WERI-Rb-1 (cell line): ENCODE measurements around the gene AGPAT1.
A peak's percentile ranks its signal among the peaks of the same experiment; 100 is the strongest.

Experiments used
- DNase-seq: peaks from one replicate; pipeline ENCODE4 v3.0.0-alpha.2; 2020
- H3K27ac ChIP-seq: fragments of 250-450 bp; sonication (Bioruptor Pico); 2 replicates; pipeline ENCODE4 v1.5.1; 2020; ENCODE audit warnings: mild to moderate bottlenecking, moderate library complexity
- H3K27me3 ChIP-seq: fragments of 250-450 bp; sonication (Bioruptor Pico); 2 replicates; pipeline ENCODE4 v1.5.1; 2021; ENCODE audit warnings: mild to moderate bottlenecking, low read depth, moderate library complexity; ENCODE audit not compliant: insufficient read depth, severe bottlenecking
- H3K36me3 ChIP-seq: fragments of 250-450 bp; sonication (Bioruptor Pico); 2 replicates; pipeline ENCODE4 v1.5.1; 2020; ENCODE audit warnings: mild to moderate bottlenecking, moderate library complexity
- H3K4me3 ChIP-seq: 2 replicates; pipeline ENCODE4 v1.5.1; 2011; ENCODE audit warnings: low read depth, mild to moderate bottlenecking, control low read depth, low read length
- H3K9me3 ChIP-seq: fragments of 250-450 bp; sonication (Bioruptor Pico); 2 replicates; pipeline ENCODE4 v1.5.1; 2021; ENCODE audit warnings: mild to moderate bottlenecking, moderate library complexity; ENCODE audit not compliant: severe bottlenecking
- CTCF ChIP-seq: IDR thresholded peaks from 2 replicates; pipeline ENCODE4 v1.5.1; 2011; ENCODE audit warnings: low read depth, mild to moderate bottlenecking, control low read depth, inconsistent platforms, low read length

AGPAT1 gene

GRCh38 chr6:32170294-32170693, 5.6 kb downstream of the AGPAT1 start:
- DNase-seq, result no peak
- no peak overlapping the region for H3K27ac ChIP-seq
- no peak for TF ChIP-seq CTCF

DNA sequence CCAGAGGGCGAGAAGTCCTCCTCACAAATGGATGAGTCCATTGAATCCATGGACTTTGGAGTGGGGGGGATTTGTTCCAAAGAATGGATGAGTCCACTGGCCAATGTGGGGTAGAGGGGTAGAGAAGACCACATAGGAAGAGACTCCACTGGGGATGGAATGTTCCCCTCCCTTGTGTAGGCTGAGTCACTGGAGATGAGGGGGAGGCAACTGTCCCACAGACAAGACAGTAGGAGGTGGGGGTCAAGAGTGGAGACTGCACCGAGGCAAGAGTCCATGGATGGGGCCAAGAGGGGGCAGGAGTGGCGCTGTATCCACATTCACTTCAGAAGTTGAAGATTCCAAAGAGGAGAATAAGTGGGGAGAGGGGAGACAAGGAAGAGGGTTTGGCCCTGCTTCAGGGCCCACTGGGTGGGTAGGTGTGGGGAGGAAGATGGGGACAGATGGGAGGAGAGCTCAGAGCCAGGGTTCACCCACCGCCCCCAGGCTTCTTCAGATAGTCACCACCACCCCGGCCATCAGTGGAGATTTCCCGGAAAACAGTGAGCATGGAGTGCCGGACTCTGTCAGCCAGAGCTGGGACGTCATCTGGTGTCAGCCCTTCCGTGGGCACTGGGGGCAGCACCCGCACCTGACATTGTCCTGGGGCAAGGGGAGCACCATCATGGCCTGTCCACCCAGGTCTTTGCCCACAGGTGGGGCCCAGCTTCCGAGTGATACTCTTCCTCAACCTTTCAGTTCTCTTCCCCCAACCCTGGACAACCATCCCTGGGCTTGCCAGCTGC, 6.9 kb downstream of the AGPAT1 start:
- Histone ChIP-seq H3K9me3 (no peaks in the 10 kb centered on the region), H3K4me3 (no peak overlapping the region), H3K27me3 (no peaks in the 10 kb centered on the region), H3K36me3 (peaks cover 57% of the 10 kb centered on the region), H3K27ac (peak overlapping the region; percentile 81)
- TF ChIP-seq CTCF, result peak; percentile 35
- DNase-seq, result no peak

More at GRCh38 chr6:32170294-32170693, 5.6 kb downstream of the AGPAT1 start:
- Histone ChIP-seq H3K27me3 (no peaks in the 10 kb centered on the region), H3K4me3 (no peak overlapping the region), H3K36me3 (peaks cover 57% of the 10 kb centered on the region), H3K9me3 (no peaks in the 10 kb centered on the region)

DNA sequence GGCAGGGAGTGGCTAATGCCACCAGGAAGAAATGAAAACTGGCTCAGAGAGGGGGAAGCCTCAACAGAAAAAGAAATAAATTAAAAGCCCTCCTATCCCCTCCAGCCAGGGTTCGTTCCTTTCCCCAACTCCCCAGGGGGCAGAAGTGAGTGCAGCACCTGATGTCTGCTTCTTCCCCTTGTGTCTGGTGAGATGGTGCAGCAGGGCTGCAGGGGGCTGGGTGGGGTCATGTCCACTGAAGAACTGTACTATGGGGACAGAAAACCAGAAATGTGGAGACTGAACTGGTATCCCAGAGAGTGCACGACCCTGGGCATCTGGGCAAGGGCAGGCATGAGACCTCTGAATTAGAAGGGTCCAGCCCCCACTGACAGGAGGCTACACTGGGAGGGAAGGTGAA, 7.5 kb downstream of the AGPAT1 start:
- Histone ChIP-seq H3K9me3 (no peaks in the 10 kb centered on the region), H3K4me3 (no peak overlapping the region), H3K27me3 (no peaks in the 10 kb centered on the region), H3K27ac (peak overlapping the region; percentile 81), H3K36me3 (peaks cover 57% of the 10 kb centered on the region)
- no peak for TF ChIP-seq CTCF
- DNase-seq, result no peak

DNA sequence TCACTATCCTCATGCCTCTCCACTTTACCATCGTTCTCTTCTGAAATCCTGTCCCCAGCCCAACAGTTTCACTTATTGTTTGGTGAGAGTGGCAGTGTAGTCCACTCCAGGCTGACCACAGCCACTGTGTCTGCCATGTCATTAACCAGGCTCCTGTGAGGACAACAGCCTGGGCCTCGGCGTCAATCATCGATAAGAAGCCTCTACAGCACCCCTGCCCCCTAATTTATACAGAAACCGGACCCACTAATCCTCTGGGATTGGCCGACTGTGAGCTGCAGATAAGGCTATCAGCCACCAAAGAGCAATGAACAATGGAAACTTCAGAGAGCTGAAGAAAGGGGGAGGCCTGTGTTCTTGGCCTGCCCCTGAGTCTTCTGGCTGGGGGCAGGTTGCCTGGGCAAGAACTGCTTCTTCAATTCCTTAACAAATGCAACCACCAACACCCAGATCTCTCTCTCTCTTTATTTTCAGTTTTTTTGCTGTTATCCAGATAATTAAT, 8.1 kb downstream of the AGPAT1 start:
- no peak overlapping the region for H3K4me3 ChIP-seq
- no peaks in the 10 kb centered on the region for H3K9me3 ChIP-seq
- H3K36me3 ChIP-seq, result peaks cover 57% of the 10 kb centered on the region
- peak overlapping the region; percentile 81 for H3K27ac ChIP-seq
- DNase-seq, result peak; percentile 83
- TF ChIP-seq CTCF, result no peak
- H3K27me3 ChIP-seq, result no peaks in the 10 kb centered on the region

DNA sequence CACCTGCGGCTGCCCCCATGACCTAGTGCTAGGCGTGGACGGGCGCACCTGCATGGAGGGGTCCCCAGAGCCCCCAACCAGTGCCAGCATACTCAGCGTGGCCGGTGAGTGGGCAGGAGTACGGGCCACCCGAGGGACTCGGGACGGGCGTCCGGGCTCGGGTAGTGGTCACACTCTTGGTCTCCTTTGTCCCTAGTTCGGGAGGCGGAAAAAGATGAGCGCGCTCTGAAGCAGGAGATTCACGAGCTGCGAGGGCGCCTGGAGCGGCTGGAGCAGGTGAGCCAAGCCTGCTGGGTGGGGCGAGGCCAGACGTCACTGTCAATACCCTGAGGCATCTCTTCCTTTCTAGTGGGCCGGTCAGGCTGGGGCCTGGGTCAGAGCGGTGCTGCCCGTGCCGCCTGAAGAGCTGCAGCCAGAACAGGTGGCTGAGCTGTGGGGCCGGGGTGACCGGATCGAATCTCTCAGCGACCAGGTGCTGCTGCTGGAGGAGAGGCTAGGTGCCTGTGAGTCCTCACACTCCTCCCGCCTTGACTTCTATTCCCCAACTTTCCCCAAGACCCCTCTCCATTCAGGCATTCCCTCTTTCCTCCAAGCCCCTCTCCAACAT, 8.6 kb downstream of the AGPAT1 start:
- TF ChIP-seq CTCF, result no peak
- Histone ChIP-seq H3K27me3 (no peaks in the 10 kb centered on the region), H3K4me3 (no peak overlapping the region), H3K36me3 (peaks cover 62% of the 10 kb centered on the region), H3K27ac (peak overlapping the region; percentile 81), H3K9me3 (no peaks in the 10 kb centered on the region)
- no peak for DNase-seq
